HepG2 (cell line): ENCODE data around the gene PRR15L. TPM values are rescaled to one million over a fixed set of nuclear protein-coding genes. Genes with fewer than 3 reads are reported as not detected.
A peak's percentile ranks its signal among the peaks of the same experiment; 100 is the strongest.

Experiments
- ATF1 ChIP-seq: IDR thresholded peaks from 2 replicates; pipeline ENCODE4 v1.6.1; 2016; ENCODE audit warnings: mild to moderate bottlenecking, control low read depth
- CHD2 ChIP-seq: IDR thresholded peaks from 2 replicates; pipeline ENCODE4 v1.6.1; 2011; ENCODE audit warnings: low read depth, low read length, improper control_type of control experiment
- FOXP1 ChIP-seq, 2 experiments: fragments of 450-650 bp in 1 of 2; IDR thresholded peaks; 2 replicates each; pipeline ENCODE4 v1.6.1; 2017 to 2018; ENCODE audit warnings: antibody characterized with exemption in 1 of 2
- HDAC6 ChIP-seq: fragments of 200-600 bp; sonication (generic); IDR thresholded peaks from 2 replicates; pipeline ENCODE4 v1.7.0; 2017; ENCODE audit warnings: mild to moderate bottlenecking, antibody characterized with exemption, low read length, low read depth
- NFE2L2 ChIP-seq: fragments of 150-350 bp; IDR thresholded peaks from 2 replicates; pipeline ENCODE4 v1.6.1; 2014; ENCODE audit warnings: low read length
- NFIB ChIP-seq: sonication (generic); formaldehyde crosslinking; IDR thresholded peaks from 2 replicates; pipeline ENCODE4 v1.9.0; 2021; ENCODE audit warnings: missing genetic modification reagents, mild to moderate bottlenecking, borderline replicate concordance
- RELA ChIP-seq: sonication (generic); formaldehyde crosslinking; IDR thresholded peaks from 2 replicates; pipeline ENCODE4 v1.4.0; 2020; ENCODE audit warnings: missing genetic modification reagents
- TEAD3 ChIP-seq: optimal IDR thresholded peaks from 2 replicates; pipeline ENCODE3; 2016; ENCODE audit warnings: borderline replicate concordance
- ZKSCAN1 ChIP-seq: fragments of 150-350 bp; IDR thresholded peaks from 2 replicates; pipeline ENCODE4 v1.6.1; 2014; ENCODE audit warnings: low read length
- ZNF550 ChIP-seq: sonication (generic); formaldehyde crosslinking; IDR thresholded peaks from 2 replicates; pipeline ENCODE4 v1.4.0; 2020; ENCODE audit warnings: mild to moderate bottlenecking, missing genetic modification reagents, borderline replicate concordance
- ZNF660 ChIP-seq: sonication (generic); formaldehyde crosslinking; IDR thresholded peaks from 2 replicates; pipeline ENCODE4 v1.5.1; 2020; ENCODE audit warnings: mild to moderate bottlenecking, low read depth, missing genetic modification reagents, borderline replicate concordance
- ZNF841 ChIP-seq: sonication (generic); formaldehyde crosslinking; IDR thresholded peaks from 2 replicates; pipeline ENCODE4 v1.8.1; 2023; ENCODE audit warnings: missing genetic modification reagents, borderline replicate concordance
- polyA plus RNA-seq, 8 experiments: library from polyadenylated mRNA; depleted of rRNA in 3 of 8; stranded (reverse) in 7 of 8; unstranded in 1 of 8; fragments of >200 nt; fragmentation: Illumina TruSeq in 4 of 8; extraction: Trizol in 4 of 8; gene quantifications; 2 replicates each; pipeline versions ENCODE4 v1.2.1 to v1.2.3, GENCODE V29; 2011 to 2016; ENCODE audit warnings: low read depth in 4 of 8, missing spikeins in 1 of 8, mixed read lengths in 1 of 8; ENCODE audit not compliant: insufficient read depth in 1 of 8
- total RNA-seq, 5 experiments: library from RNA; depleted of rRNA; stranded (reverse); fragments of >200 nt; fragmentation: Illumina TruSeq; extraction: Trizol; gene quantifications; 2 replicates each; pipeline ENCODE4 v1.2.3, GENCODE V29; 2016; ENCODE audit warnings: low read depth in 1 of 5
- TF ChIP-seq, protein P1 (sequence below): sonication (generic); formaldehyde crosslinking; IDR thresholded peaks from 2 replicates; pipeline ENCODE4 v1.4.0; 2020; ENCODE audit warnings: mild to moderate bottlenecking, missing genetic modification reagents
- TF ChIP-seq, protein P2 (sequence below): sonication (generic); formaldehyde crosslinking; IDR thresholded peaks from 2 replicates; pipeline ENCODE4 v1.4.0; 2020; ENCODE audit warnings: low read depth, mild to moderate bottlenecking, missing genetic modification reagents
- TF ChIP-seq, protein P3 (sequence below): sonication (generic); formaldehyde crosslinking; IDR thresholded peaks from 2 replicates; pipeline ENCODE4 v1.9.0; 2021; ENCODE audit warnings: missing genetic modification reagents, borderline replicate concordance
- TF ChIP-seq, protein P4 (sequence below): conservative IDR thresholded peaks from 2 replicates; pipeline ENCODE4 v1.6.1; 2018; ENCODE audit warnings: missing genetic modification reagents

Gene PRR15L
- total and polyA plus RNA-seq, 2 of the 13 experiments (the other 11 are each of a cell fraction or from before 2014, with no cell fraction given): 0.44 to 2.0 TPM

DNA sequence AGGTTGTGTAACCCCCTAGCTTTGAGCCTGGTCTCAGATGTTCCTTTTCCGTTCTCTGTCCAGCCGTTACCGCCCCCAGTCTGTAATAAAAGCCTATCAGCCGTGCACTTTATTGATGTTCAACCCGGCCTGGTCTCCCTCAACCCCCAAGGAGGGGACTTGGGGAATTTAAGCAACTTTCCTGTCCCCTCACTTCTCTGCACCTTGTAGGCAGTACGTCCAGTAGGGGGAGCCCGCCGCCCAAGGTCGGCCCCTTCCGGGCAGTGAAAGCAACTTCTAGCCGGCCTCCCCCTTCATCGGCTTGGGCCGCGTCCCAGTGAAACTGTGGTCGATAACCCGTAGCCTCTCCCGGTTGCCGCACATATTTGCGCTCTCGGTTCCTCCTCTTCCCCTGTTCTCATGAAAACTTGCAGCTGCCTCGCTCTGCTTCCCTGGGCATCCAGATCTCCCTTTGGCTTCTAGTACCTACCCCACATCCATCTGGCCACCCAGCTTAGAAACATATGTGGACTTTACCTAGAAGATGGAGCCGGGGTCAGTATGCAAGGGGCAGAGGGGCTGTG lies 8.4 kb downstream of the PRR15L start (continued):
- TF ChIP-seq, protein P1, sequence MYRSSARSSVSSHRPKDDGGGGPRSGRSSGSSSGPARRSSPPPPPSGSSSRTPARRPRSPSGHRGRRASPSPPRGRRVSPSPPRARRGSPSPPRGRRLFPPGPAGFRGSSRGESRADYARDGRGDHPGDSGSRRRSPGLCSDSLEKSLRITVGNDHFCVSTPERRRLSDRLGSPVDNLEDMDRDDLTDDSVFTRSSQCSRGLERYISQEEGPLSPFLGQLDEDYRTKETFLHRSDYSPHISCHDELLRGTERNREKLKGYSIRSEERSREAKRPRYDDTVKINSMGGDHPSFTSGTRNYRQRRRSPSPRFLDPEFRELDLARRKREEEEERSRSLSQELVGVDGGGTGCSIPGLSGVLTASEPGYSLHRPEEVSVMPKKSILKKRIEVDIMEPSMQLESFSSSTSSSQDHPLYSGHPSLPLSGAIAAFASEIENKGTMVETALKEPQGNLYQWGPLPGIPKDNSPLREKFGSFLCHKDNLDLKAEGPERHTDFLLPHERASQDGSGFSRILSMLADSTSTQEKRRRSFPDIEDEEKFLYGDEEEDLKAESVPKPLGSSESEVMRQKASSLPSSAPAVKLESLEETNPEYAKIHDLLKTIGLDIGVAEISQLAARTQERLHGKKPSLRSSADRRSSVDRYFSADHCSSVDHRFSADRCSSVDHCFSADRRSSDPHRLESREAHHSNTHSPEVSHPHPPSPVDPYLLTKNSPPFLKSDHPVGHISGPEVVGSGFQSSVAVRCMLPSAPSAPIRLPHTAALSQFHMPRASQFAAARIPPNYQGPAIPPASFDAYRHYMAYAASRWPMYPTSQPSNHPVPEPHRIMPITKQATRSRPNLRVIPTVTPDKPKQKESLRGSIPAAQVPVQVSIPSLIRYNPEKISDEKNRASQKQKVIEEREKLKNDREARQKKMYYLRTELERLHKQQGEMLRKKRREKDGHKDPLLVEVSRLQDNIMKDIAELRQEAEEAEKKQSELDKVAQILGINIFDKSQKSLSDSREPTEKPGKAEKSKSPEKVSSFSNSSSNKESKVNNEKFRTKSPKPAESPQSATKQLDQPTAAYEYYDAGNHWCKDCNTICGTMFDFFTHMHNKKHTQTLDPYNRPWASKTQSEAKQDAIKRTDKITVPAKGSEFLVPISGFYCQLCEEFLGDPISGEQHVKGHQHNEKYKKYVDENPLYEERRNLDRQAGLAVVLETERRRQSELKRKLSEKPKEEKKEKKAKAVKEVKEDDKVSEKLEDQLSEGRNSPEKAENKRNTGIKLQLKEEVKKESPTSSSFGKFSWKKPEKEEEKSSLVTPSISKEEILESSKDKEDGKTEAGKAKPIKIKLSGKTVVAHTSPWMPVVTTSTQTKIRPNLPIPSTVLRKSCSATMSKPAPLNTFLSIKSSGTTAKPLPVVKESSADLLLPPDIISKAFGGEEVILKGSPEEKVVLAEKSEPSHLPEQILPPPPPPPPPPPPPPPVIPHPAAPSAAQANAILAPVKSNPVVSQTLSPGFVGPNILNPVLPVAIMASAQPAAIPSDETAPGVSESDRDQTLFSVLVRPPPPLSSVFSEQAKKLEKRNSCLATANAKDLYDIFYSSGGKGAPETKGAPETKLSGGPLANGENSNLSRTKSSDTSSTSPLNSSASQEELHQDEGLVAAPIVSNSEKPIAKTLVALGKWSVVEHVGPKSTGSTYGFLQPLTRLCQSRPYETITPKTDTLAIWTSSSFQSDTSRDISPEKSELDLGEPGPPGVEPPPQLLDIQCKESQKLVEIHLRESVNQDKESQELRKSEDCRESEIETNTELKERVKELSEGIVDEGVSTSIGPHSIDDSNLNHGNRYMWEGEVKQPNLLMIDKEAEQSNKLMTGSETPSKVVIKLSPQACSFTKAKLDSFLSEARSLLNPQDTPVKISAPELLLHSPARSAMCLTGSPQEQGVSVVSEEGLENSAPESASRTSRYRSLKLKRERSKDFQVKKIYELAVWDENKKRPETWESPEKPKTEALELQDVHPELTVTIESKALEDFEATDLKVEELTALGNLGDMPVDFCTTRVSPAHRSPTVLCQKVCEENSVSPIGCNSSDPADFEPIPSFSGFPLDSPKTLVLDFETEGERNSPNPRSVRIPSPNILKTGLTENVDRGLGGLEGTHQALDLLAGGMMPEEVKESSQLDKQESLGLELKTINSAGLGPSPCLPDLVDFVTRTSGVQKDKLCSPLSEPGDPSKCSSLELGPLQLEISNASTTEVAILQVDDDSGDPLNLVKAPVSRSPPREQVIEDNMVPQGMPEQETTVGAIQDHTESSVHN (CRISPR knock-in tag): no peak
- TF ChIP-seq, protein P2, sequence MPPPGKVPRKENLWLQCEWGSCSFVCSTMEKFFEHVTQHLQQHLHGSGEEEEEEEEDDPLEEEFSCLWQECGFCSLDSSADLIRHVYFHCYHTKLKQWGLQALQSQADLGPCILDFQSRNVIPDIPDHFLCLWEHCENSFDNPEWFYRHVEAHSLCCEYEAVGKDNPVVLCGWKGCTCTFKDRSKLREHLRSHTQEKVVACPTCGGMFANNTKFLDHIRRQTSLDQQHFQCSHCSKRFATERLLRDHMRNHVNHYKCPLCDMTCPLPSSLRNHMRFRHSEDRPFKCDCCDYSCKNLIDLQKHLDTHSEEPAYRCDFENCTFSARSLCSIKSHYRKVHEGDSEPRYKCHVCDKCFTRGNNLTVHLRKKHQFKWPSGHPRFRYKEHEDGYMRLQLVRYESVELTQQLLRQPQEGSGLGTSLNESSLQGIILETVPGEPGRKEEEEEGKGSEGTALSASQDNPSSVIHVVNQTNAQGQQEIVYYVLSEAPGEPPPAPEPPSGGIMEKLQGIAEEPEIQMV (CRISPR knock-in tag): 0 out of 2 replicates have a peak, but pooled peaks have one; percentile 5
- TF ChIP-seq, protein P3, sequence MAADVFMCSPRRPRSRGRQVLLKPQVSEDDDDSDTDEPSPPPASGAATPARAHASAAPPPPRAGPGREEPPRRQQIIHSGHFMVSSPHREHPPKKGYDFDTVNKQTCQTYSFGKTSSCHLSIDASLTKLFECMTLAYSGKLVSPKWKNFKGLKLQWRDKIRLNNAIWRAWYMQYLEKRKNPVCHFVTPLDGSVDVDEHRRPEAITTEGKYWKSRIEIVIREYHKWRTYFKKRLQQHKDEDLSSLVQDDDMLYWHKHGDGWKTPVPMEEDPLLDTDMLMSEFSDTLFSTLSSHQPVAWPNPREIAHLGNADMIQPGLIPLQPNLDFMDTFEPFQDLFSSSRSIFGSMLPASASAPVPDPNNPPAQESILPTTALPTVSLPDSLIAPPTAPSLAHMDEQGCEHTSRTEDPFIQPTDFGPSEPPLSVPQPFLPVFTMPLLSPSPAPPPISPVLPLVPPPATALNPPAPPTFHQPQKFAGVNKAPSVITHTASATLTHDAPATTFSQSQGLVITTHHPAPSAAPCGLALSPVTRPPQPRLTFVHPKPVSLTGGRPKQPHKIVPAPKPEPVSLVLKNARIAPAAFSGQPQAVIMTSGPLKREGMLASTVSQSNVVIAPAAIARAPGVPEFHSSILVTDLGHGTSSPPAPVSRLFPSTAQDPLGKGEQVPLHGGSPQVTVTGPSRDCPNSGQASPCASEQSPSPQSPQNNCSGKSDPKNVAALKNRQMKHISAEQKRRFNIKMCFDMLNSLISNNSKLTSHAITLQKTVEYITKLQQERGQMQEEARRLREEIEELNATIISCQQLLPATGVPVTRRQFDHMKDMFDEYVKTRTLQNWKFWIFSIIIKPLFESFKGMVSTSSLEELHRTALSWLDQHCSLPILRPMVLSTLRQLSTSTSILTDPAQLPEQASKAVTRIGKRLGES: no peak
- TF ChIP-seq NFIB (CRISPR knock-in tag) (peak; percentile 70; the same call in 1 of the 2 replicates), FOXP1 (IDR thresholded peaks at IDR 0.05) (no peak), FOXP1 (CRISPR knock-in tag; IDR thresholded peaks at IDR 0.05) (no peak), NFE2L2 (no peak), ATF1 (CRISPR knock-in tag) (no peak), RELA (CRISPR knock-in tag) (no peak; the same call in 1 of the 2 replicates), TEAD3 (CRISPR knock-in tag) (peak; percentile 38), CHD2 (no peak), ZNF660 (CRISPR knock-in tag) (no peak), ZNF550 (CRISPR knock-in tag) (peak; percentile 36; the same call in 1 of the 2 replicates), ZNF841 (CRISPR knock-in tag) (no peak), ZKSCAN1 (no peak), HDAC6 (no peak)
- TF ChIP-seq, protein P4, sequence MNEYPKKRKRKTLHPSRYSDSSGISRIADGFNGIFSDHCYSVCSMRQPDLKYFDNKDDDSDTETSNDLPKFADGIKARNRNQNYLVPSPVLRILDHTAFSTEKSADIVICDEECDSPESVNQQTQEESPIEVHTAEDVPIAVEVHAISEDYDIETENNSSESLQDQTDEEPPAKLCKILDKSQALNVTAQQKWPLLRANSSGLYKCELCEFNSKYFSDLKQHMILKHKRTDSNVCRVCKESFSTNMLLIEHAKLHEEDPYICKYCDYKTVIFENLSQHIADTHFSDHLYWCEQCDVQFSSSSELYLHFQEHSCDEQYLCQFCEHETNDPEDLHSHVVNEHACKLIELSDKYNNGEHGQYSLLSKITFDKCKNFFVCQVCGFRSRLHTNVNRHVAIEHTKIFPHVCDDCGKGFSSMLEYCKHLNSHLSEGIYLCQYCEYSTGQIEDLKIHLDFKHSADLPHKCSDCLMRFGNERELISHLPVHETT: peak; percentile 67; the same call in 1 of the 2 replicates
